ENCODE measurements around the gene IGF1R. TPM values are rescaled to one million over a fixed set of nuclear protein-coding genes. Genes with fewer than 3 reads are reported as not detected.

Gene IGF1R
- total RNA-seq, 2 donors from 2014 or later, result 115 to 119 TPM

DNA sequence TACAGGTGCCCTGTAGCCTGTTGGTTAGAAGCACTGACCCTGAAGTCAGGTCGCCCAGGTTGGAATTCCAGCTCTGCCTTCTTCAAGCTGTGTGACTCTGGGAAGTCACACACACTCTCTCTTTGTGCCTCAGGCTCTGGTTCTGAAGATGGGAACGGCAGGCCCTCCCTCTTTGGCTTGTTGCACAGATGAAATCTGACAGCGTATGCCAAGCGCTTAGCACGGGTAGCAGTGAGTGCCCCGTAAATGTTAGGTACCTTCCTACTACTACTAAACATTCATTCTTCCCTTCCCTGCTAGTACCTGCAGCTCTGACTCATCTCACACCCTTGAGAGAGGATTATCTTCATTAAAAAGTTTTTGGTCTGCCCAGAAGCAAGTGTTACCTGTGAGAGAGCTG, 220.2 kb downstream of the IGF1R start:
- Mint-ChIP-seq H3K4me3 (no peak overlapping the region), H3K4me1 (peaks cover 27% of the 10 kb centered on the region), H3K9me3 (no peaks in the 10 kb centered on the region), H3K27me3 (ENCODE audit: insufficient read depth) (no peaks in the 10 kb centered on the region), H3K36me3 (ENCODE audit: low read depth) (no peaks in the 10 kb centered on the region), H3K27ac (no peak overlapping the region)
- DNase-seq, result no peak
- H3K36me3 ChIP-seq (ENCODE audit: control insufficient read depth, insufficient read depth, low read length), result no peaks in the 10 kb centered on the region
- H3K4me3 ChIP-seq (ENCODE audit: low read length), result no peak overlapping the region
- H3K27me3 ChIP-seq (ENCODE audit: control insufficient read depth, insufficient read depth, low read length, poor library complexity, severe bottlenecking), result no peaks in the 10 kb centered on the region
- WGBS, 2 experiments (ENCODE audit: insufficient coverage in 1 of 2, insufficient read length in 1 of 2), result 89 to 90% methylated on average over 6 of the region's 6 CpGs
- TF ChIP-seq, protein P1, sequence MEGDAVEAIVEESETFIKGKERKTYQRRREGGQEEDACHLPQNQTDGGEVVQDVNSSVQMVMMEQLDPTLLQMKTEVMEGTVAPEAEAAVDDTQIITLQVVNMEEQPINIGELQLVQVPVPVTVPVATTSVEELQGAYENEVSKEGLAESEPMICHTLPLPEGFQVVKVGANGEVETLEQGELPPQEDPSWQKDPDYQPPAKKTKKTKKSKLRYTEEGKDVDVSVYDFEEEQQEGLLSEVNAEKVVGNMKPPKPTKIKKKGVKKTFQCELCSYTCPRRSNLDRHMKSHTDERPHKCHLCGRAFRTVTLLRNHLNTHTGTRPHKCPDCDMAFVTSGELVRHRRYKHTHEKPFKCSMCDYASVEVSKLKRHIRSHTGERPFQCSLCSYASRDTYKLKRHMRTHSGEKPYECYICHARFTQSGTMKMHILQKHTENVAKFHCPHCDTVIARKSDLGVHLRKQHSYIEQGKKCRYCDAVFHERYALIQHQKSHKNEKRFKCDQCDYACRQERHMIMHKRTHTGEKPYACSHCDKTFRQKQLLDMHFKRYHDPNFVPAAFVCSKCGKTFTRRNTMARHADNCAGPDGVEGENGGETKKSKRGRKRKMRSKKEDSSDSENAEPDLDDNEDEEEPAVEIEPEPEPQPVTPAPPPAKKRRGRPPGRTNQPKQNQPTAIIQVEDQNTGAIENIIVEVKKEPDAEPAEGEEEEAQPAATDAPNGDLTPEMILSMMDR (conservative IDR thresholded peaks at IDR 0.05), result no peak
- no peak overlapping the region for H3K9ac ChIP-seq (ENCODE audit: extremely low read depth, low read length, poor library complexity, severe bottlenecking)
- no peaks in the 10 kb centered on the region for H3K9me3 ChIP-seq (ENCODE audit: control insufficient read depth, low read length)
- H3K4me1 ChIP-seq (ENCODE audit: control insufficient read depth, insufficient read depth, low read length), result no peaks in the 10 kb centered on the region
- no peak overlapping the region for H3K27ac ChIP-seq (ENCODE audit: low read depth, low read length)

DNA sequence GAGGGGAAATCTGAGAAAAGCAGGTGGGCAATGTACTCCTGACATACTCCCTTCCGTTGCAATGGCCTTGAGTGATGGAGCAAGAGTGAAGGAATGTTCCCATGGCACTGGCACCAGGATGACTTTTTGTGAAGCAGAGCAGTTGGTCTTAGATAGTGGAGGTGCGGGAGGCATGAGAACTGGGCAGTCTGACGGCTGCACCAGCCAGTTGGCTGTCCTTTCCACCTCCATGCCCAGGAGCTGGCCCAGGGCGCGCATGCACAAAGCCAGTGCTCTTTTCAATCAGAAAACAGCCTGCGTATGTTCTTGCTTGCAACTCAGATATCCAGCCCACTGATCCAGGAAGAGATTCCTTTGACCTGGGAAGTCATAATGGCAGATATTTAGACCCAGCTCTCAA, 222.4 kb downstream of the IGF1R start:
- Histone ChIP-seq H3K27ac (ENCODE audit: low read depth, low read length) (no peak overlapping the region), H3K36me3 (ENCODE audit: control insufficient read depth, insufficient read depth, low read length) (no peaks in the 10 kb centered on the region), H3K9ac (ENCODE audit: extremely low read depth, low read length, poor library complexity, severe bottlenecking) (no peak overlapping the region), H3K4me3 (ENCODE audit: low read length) (no peak overlapping the region), H3K9me3 (ENCODE audit: control insufficient read depth, low read length) (no peaks in the 10 kb centered on the region), H3K4me1 (ENCODE audit: control insufficient read depth, insufficient read depth, low read length) (no peaks in the 10 kb centered on the region), H3K27me3 (ENCODE audit: control insufficient read depth, insufficient read depth, low read length, poor library complexity, severe bottlenecking) (no peaks in the 10 kb centered on the region)
- no peak overlapping the region for H3K4me3 Mint-ChIP-seq
- H3K27ac Mint-ChIP-seq, result no peak overlapping the region
- DNase-seq, result no peak
- no peaks in the 10 kb centered on the region for H3K36me3 Mint-ChIP-seq (ENCODE audit: low read depth)
- peaks cover 47% of the 10 kb centered on the region for H3K4me1 Mint-ChIP-seq
- TF ChIP-seq, protein P1 (conservative IDR thresholded peaks at IDR 0.05), result no peak
- no peaks in the 10 kb centered on the region for H3K9me3 Mint-ChIP-seq
- H3K27me3 Mint-ChIP-seq (ENCODE audit: insufficient read depth), result no peaks in the 10 kb centered on the region
- WGBS, 2 experiments (ENCODE audit: insufficient coverage in 1 of 2, insufficient read length in 1 of 2), result 94% methylated on average over 6 of the region's 6 CpGs

DNA sequence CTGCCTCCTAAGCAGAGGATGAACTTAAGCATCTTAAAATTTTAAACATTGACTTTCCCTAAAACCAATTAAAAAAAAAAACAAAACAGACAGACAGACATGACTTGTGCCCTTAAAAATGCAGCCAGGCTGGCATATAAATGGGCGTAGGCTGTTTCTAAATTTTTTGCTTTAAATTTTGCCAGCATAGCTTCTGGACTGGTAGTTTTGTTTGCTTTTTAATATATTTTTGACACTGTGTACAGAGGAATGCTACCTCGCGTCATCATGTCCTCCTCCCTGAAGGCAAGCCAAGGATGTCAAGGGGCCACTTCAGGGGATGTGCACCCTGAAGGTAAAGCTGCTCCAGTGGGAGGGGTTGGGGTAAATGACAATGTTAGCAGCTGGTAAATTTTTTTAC, 224.4 kb downstream of the IGF1R start:
- TF ChIP-seq, protein P1 (conservative IDR thresholded peaks at IDR 0.05), result no peak
- H3K27ac Mint-ChIP-seq, result no peak overlapping the region
- no peak for DNase-seq
- Histone ChIP-seq H3K36me3 (ENCODE audit: control insufficient read depth, insufficient read depth, low read length) (no peaks in the 10 kb centered on the region), H3K9ac (ENCODE audit: extremely low read depth, low read length, poor library complexity, severe bottlenecking) (no peak overlapping the region), H3K9me3 (ENCODE audit: control insufficient read depth, low read length) (no peaks in the 10 kb centered on the region), H3K27ac (ENCODE audit: low read depth, low read length) (no peak overlapping the region), H3K4me3 (ENCODE audit: low read length) (no peak overlapping the region), H3K27me3 (ENCODE audit: control insufficient read depth, insufficient read depth, low read length, poor library complexity, severe bottlenecking) (no peaks in the 10 kb centered on the region), H3K4me1 (ENCODE audit: control insufficient read depth, insufficient read depth, low read length) (no peaks in the 10 kb centered on the region)
- peaks cover 45% of the 10 kb centered on the region for H3K4me1 Mint-ChIP-seq
- H3K4me3 Mint-ChIP-seq, result no peak overlapping the region
- H3K36me3 Mint-ChIP-seq (ENCODE audit: low read depth), result no peaks in the 10 kb centered on the region
- 83 to 93% methylated on average over 3 of the region's 3 CpGs for WGBS, 2 experiments (ENCODE audit: insufficient coverage in 1 of 2, insufficient read length in 1 of 2)
- H3K9me3 Mint-ChIP-seq, result no peaks in the 10 kb centered on the region
- H3K27me3 Mint-ChIP-seq (ENCODE audit: insufficient read depth), result no peaks in the 10 kb centered on the region
